ENCODE results near the gene SCAMP5.

The SCAMP5 gene

GRCh38 chr15:74977599-74977998, 17.8 kb upstream of the SCAMP5 start:
- no peak for DNase-seq

- DNase-seq, result no peak
These were observed 17.3 kb upstream of the SCAMP5 start for GRCh38 chr15:74978077-74978476.

GRCh38 chr15:74978503-74978902, 16.9 kb upstream of the SCAMP5 start:
- peak; percentile 72 for DNase-seq

- no peak for DNase-seq
These were observed 13.2 kb upstream of the SCAMP5 start for GRCh38 chr15:74982183-74982582.

GRCh38 chr15:74983725-74984231, 11.6 kb upstream of the SCAMP5 start:
- DNase-seq, result no peak

GRCh38 chr15:74988007-74988800, 7.2 kb upstream of the SCAMP5 start:
- peak; percentile 11 for DNase-seq

- DNase-seq, result no peak
These were observed 5.8 kb upstream of the SCAMP5 start for GRCh38 chr15:74989527-74989926.

GRCh38 chr15:74992619-74993018, 2.7 kb upstream of the SCAMP5 start:
- DNase-seq, result no peak

- DNase-seq, result no peak
These were observed 1.1 kb upstream of the SCAMP5 start for GRCh38 chr15:74994236-74994635.

GRCh38 chr15:74994685-74995084, 678 bp upstream of the SCAMP5 start:
- DNase-seq, result no peak

GRCh38 chr15:74995779-74996765, 709 bp downstream of the SCAMP5 start:
- DNase-seq, result no peak

- DNase-seq, result no peak
These were observed 1.8 kb downstream of the SCAMP5 start for GRCh38 chr15:74997141-74997540.

- DNase-seq, result no peak
These were observed 2.2 kb downstream of the SCAMP5 start for GRCh38 chr15:74997543-74997942.

GRCh38 chr15:75001310-75001709, 5.9 kb downstream of the SCAMP5 start:
- DNase-seq, result no peak

- no peak for DNase-seq
These were observed 7.0 kb downstream of the SCAMP5 start for GRCh38 chr15:75002398-75002797.

GRCh38 chr15:75007216-75007615, 11.9 kb downstream of the SCAMP5 start:
- no peak for DNase-seq

GRCh38 chr15:75008221-75008625, 12.9 kb downstream of the SCAMP5 start:
- DNase-seq, result no peak

- no peak for DNase-seq
These were observed 13.4 kb downstream of the SCAMP5 start for GRCh38 chr15:75008629-75009326.

- DNase-seq, result no peak
These were observed 21.1 kb downstream of the SCAMP5 start for GRCh38 chr15:75016431-75016830.

GRCh38 chr15:75019916-75020315, 24.6 kb downstream of the SCAMP5 start:
- no peak for DNase-seq

GRCh38 chr15:75021341-75021740, 26.0 kb downstream of the SCAMP5 start:
- no peak for DNase-seq

- DNase-seq, result no peak
These were observed 27.4 kb downstream of the SCAMP5 start for GRCh38 chr15:75022783-75023180.
